IMR-90 (cell line): ENCODE data around the gene ITGB1BP1. TPM values are rescaled to one million over a fixed set of nuclear protein-coding genes. Genes with fewer than 3 reads are reported as not detected.

ENCODE experiments used
- ATAC-seq: fragments of 200-7000 bp; cut with Tn5 transposase; 2 replicates; pipeline ENCODE4 v1.9.1; 2020; ENCODE audit warnings: low read depth, mild to moderate bottlenecking, moderate library complexity
- BruUV-seq: library from RNA; stranded (reverse); fragments of 400-500 nt; replicated peaks from 2 replicates; lab custom pipeline; 2021; lab: Mats Ljungman, UMichigan
- CTCF ChIA-PET: fragments of 300-600 bp; formaldehyde crosslinking; extraction: SDS; loops from one replicate; lab custom pipeline; 2021; ENCODE audit warnings: antibody characterized with exemption; lab: Yijun Ruan, JAX
- POLR2A ChIA-PET: fragments of 300-600 bp; sonication (Branson Sonifier 250); formaldehyde crosslinking; loops from one replicate; lab custom pipeline; 2022; ENCODE audit warnings: antibody characterized with exemption; ENCODE audit not compliant: unreplicated experiment; lab: Charles Lee
- DNase-seq: peaks from one replicate; pipeline ENCODE4 v3.0.0; 2013
- H2AFZ ChIP-seq: replicated peaks from 2 replicates; pipeline ENCODE3; 2013; ENCODE audit warnings: low read length, mild to moderate bottlenecking; ENCODE audit not compliant: poor library complexity
- H2AK5ac ChIP-seq: 2 replicates; pipeline ENCODE4 v1.6.1; 2013; ENCODE audit warnings: low read depth, low read length, inconsistent platforms
- H2AK9ac ChIP-seq: replicated peaks from 2 replicates; pipeline ENCODE3; 2013; ENCODE audit warnings: mild to moderate bottlenecking, low read depth, low read length, moderate library complexity; ENCODE audit not compliant: poor library complexity
- H2BK120ac ChIP-seq: 2 replicates; pipeline ENCODE4 v1.6.1; 2013; ENCODE audit warnings: low read depth, low read length, inconsistent platforms
- H2BK15ac ChIP-seq: 3 replicates; pipeline ENCODE4 v1.6.1; 2013; ENCODE audit warnings: low read depth, low read length, inconsistent platforms
- H2BK20ac ChIP-seq: 2 replicates; pipeline ENCODE4 v1.6.1; 2013; ENCODE audit warnings: low read depth, mild to moderate bottlenecking, inconsistent platforms, low read length, moderate library complexity
- H2BK5ac ChIP-seq: 2 replicates; pipeline ENCODE4 v1.6.1; 2013; ENCODE audit warnings: mild to moderate bottlenecking, low read depth, low read length, inconsistent platforms; ENCODE audit not compliant: poor library complexity, severe bottlenecking
- H3K14ac ChIP-seq: replicated peaks from 2 replicates; pipeline ENCODE4 v1.6.1; 2013; ENCODE audit warnings: low read depth, low read length, inconsistent platforms
- H3K18ac ChIP-seq: 2 replicates; pipeline ENCODE4 v1.6.1; 2013; ENCODE audit warnings: low read depth, low read length, control low read depth
- H3K23ac ChIP-seq: 2 replicates; pipeline ENCODE4 v1.6.1; 2013; ENCODE audit warnings: low read depth, low read length, inconsistent platforms
- H3K27ac ChIP-seq: 2 replicates; pipeline ENCODE4 v1.5.1; 2013; ENCODE audit warnings: mild to moderate bottlenecking, control low read depth, low read length; ENCODE audit not compliant: insufficient read depth
- H3K27me3 ChIP-seq: 2 replicates; pipeline ENCODE4 v1.6.1; 2013; ENCODE audit warnings: low read length; ENCODE audit not compliant: control insufficient read depth, insufficient read depth
- H3K36me3 ChIP-seq: 2 replicates; pipeline ENCODE4 v1.6.1; 2013; ENCODE audit warnings: low read length, mixed read lengths; ENCODE audit not compliant: control insufficient read depth, insufficient read depth
- H3K4ac ChIP-seq: 2 replicates; pipeline ENCODE4 v1.6.1; 2013; ENCODE audit warnings: low read depth, low read length, inconsistent platforms
- H3K4me1 ChIP-seq: 2 replicates; pipeline ENCODE4 v1.6.1; 2013; ENCODE audit warnings: low read length, mixed read lengths; ENCODE audit not compliant: control insufficient read depth, insufficient read depth
- H3K4me2 ChIP-seq: 2 replicates; pipeline ENCODE4 v1.6.1; 2013; ENCODE audit warnings: low read depth, mild to moderate bottlenecking, control low read depth, low read length, moderate library complexity
- H3K4me3 ChIP-seq: 2 replicates; pipeline ENCODE4 v1.5.1; 2013; ENCODE audit warnings: low read depth, mild to moderate bottlenecking, control low read depth, low read length, moderate library complexity; ENCODE audit not compliant: insufficient read depth
- H3K56ac ChIP-seq: 2 replicates; pipeline ENCODE4 v1.6.1; 2013; ENCODE audit warnings: low read length, inconsistent platforms; ENCODE audit not compliant: insufficient read depth; ENCODE audit errors: extremely low read depth
- H3K79me1 ChIP-seq, 2 experiments: 2 replicates each; pipeline ENCODE4 v1.6.1; 2013; ENCODE audit warnings: low read length in 2 of 2, inconsistent platforms in 1 of 2, low read depth in 1 of 2
- H3K9ac ChIP-seq: 2 replicates; pipeline ENCODE4 v1.6.1; 2013; ENCODE audit warnings: low read depth, low read length, control low read depth
- H3K9me1 ChIP-seq: 2 replicates; pipeline ENCODE4 v1.6.1; 2013; ENCODE audit warnings: low read length, inconsistent platforms; ENCODE audit not compliant: insufficient read depth
- H3K9me3 ChIP-seq: 2 replicates; pipeline ENCODE4 v1.6.1; 2013; ENCODE audit warnings: low read length; ENCODE audit not compliant: control insufficient read depth, insufficient read depth
- H4K20me1 ChIP-seq: 2 replicates; pipeline ENCODE4 v1.6.1; 2013; ENCODE audit warnings: low read length, inconsistent platforms; ENCODE audit not compliant: insufficient read depth
- H4K5ac ChIP-seq: 2 replicates; pipeline ENCODE4 v1.6.1; 2013; ENCODE audit warnings: mild to moderate bottlenecking, low read depth, low read length, control low read depth
- H4K8ac ChIP-seq, 2 experiments: 2 replicates each; pipeline ENCODE4 v1.6.1; 2013; ENCODE audit warnings: low read depth in 2 of 2, low read length in 2 of 2, control low read depth in 1 of 2, inconsistent platforms in 1 of 2
- H4K91ac ChIP-seq: 2 replicates; pipeline ENCODE4 v1.6.1; 2013; ENCODE audit warnings: low read depth, low read length, inconsistent platforms; ENCODE audit not compliant: insufficient read depth
- CEBPB ChIP-seq: IDR thresholded peaks from 2 replicates; pipeline ENCODE4 v1.6.1; 2012; ENCODE audit warnings: low read depth, low read length, improper control_type of control experiment
- CHD1 ChIP-seq: IDR thresholded peaks from 2 replicates; pipeline ENCODE4 v1.6.1; 2012; ENCODE audit warnings: low read depth, low read length, improper control_type of control experiment
- CTCF ChIP-seq: conservative IDR thresholded peaks from 2 replicates; pipeline ENCODE4 v1.5.1; 2012; ENCODE audit warnings: mild to moderate bottlenecking, low read depth, low read length, improper control_type of control experiment
- FOS ChIP-seq: fragments of 150-350 bp; IDR thresholded peaks from 2 replicates; pipeline ENCODE4 v1.6.1; 2016; ENCODE audit warnings: low read depth, low read length
- MAFK ChIP-seq: IDR thresholded peaks from 2 replicates; pipeline ENCODE4 v1.6.1; 2012; ENCODE audit warnings: low read depth, low read length, improper control_type of control experiment
- MAZ ChIP-seq: IDR thresholded peaks from 2 replicates; pipeline ENCODE4 v1.6.1; 2012; ENCODE audit warnings: low read depth, mild to moderate bottlenecking, low read length, improper control_type of control experiment, moderate library complexity, borderline replicate concordance
- MXI1 ChIP-seq: IDR thresholded peaks from 2 replicates; pipeline ENCODE4 v1.6.1; 2012; ENCODE audit warnings: low read depth, mild to moderate bottlenecking, low read length, moderate library complexity, borderline replicate concordance
- NFE2L2 ChIP-seq: fragments of 150-350 bp; IDR thresholded peaks from 2 replicates; pipeline ENCODE4 v1.6.1; 2016; ENCODE audit warnings: low read depth, mild to moderate bottlenecking, low read length
- POLR2A ChIP-seq: IDR thresholded peaks from 2 replicates; pipeline ENCODE4 v1.6.1; 2012; ENCODE audit warnings: mild to moderate bottlenecking, low read depth, low read length
- RAD21 ChIP-seq: IDR thresholded peaks from 2 replicates; pipeline ENCODE4 v1.6.1; 2012; ENCODE audit warnings: low read length, improper control_type of control experiment
- RCOR1 ChIP-seq: IDR thresholded peaks from 2 replicates; pipeline ENCODE4 v1.6.1; 2012; ENCODE audit warnings: mild to moderate bottlenecking, low read length, improper control_type of control experiment; ENCODE audit not compliant: insufficient replicate concordance
- RFX5 ChIP-seq: IDR thresholded peaks from 2 replicates; pipeline ENCODE4 v1.8.0; 2012; ENCODE audit warnings: low read depth, mild to moderate bottlenecking, low read length, moderate library complexity
- SMC3 ChIP-seq: fragments of 150-350 bp; IDR thresholded peaks from 2 replicates; pipeline ENCODE4 v1.6.1; 2016; ENCODE audit warnings: low read depth, mild to moderate bottlenecking, antibody characterized with exemption, low read length, moderate library complexity
- WGBS, 2 experiments: methylation state at CpG; one replicate each; pipeline versions ENCODE4 v1.1.5 to v1.1.7; 2013; ENCODE audit warnings: missing lambda C conversion rate in 2 of 2; ENCODE audit not compliant: insufficient read length in 1 of 2; ENCODE audit errors: extremely low coverage in 2 of 2; 5-methylcytosine and 5-hydroxymethylcytosine counted together
- dilution Hi-C: fragments of 300-500 bp; cut with HindIII; formaldehyde crosslinking; loops from one replicate; pipeline ENCODE4 v1.14.3; 2018; ENCODE audit warnings: low sequenced_read_pairs; ENCODE audit not compliant: unreplicated experiment
- in situ Hi-C: fragments of 300-500 bp; cut with MboI; formaldehyde crosslinking; loops from 3 replicates; pipeline ENCODE4 v1.14.3; 2019; ENCODE audit warnings: low sequenced_read_pairs, inconsistent platforms, mixed read lengths
- intact Hi-C: fragments of 100-400 bp; cut with micrococcal nuclease; formaldehyde crosslinking; loops from 2 replicates; pipeline ENCODE4 v1.10.0; 2022
- polyA plus RNA-seq, 3 experiments: library from polyadenylated mRNA; depleted of rRNA; stranded (reverse); fragments of >200 nt; gene quantifications; 2 replicates each; pipeline ENCODE4 v1.2.3, GENCODE V29; 2012; ENCODE audit warnings: low replicate concordance in 1 of 3
- total RNA-seq: library from RNA; depleted of rRNA; stranded (reverse); fragments of >200 nt; gene quantifications from 2 replicates; pipeline ENCODE4 v1.2.3, GENCODE V29; 2012
- TF ChIP-seq, protein P1 (sequence below): fragments of 150-350 bp; IDR thresholded peaks from 2 replicates; pipeline ENCODE4 v1.6.1; 2017; ENCODE audit warnings: mild to moderate bottlenecking, antibody characterized with exemption, low read length, low read depth

ITGB1BP1 gene
- total and polyA plus RNA-seq, 2 of the 4 experiments (the other 2 are of a cell fraction), result 48.6 to 88.1 TPM

- Histone ChIP-seq H2AK5ac (peak overlapping the region; percentile 48; the same call in 1 of the 2 replicates), H3K27me3 (no peaks in the 10 kb centered on the region), H2BK15ac (no peak overlapping the region), H3K27ac (no peak overlapping the region), H2AFZ (no peak overlapping the region), H3K79me1 (peaks cover 26 to 89% of the 10 kb centered on the region in 2 experiments), H3K4ac (no peak overlapping the region), H4K8ac (no peak overlapping the region), H3K4me2 (no peak overlapping the region), H2BK5ac (no peak overlapping the region), H2BK120ac (no peak overlapping the region), H3K14ac (no peak overlapping the region), H3K56ac (no peak overlapping the region), H3K9me3 (no peaks in the 10 kb centered on the region), H3K4me3 (no peak overlapping the region), H3K23ac (no peak overlapping the region), H3K4me1 (peaks cover 15% of the 10 kb centered on the region), H3K36me3 (peaks cover 5% of the 10 kb centered on the region), H2AK9ac (no peak overlapping the region), H3K9ac (no peak overlapping the region), H4K91ac (no peak overlapping the region), H3K9me1 (peaks cover 14% of the 10 kb centered on the region), H3K18ac (no peak overlapping the region), H4K20me1 (peaks cover 27% of the 10 kb centered on the region; the same call in 1 of the 2 replicates), H4K5ac (no peak overlapping the region), H2BK20ac (no peak overlapping the region)
- ChIA-PET CTCF (no interaction called here), POLR2A (no interaction called here)
- dilution Hi-C loops, result no loop called here
- BruUV-seq, result no TSS peak
- whole genome bisulfite sequencing, 2 experiments, result 82% methylated on average over 3 of the region's 10 CpGs; no CpG with 5 or more reads in 1 of the 2 experiments
- TF ChIP-seq CEBPB (no peak), RCOR1 (no peak), SMC3 (no peak), NFE2L2 (no peak), RAD21 (no peak), POLR2A (no peak), MAZ (no peak), FOS (no peak), MXI1 (no peak), CTCF (no peak), CHD1 (no peak), MAFK (no peak), RFX5 (no peak)
- TF ChIP-seq, protein P1, sequence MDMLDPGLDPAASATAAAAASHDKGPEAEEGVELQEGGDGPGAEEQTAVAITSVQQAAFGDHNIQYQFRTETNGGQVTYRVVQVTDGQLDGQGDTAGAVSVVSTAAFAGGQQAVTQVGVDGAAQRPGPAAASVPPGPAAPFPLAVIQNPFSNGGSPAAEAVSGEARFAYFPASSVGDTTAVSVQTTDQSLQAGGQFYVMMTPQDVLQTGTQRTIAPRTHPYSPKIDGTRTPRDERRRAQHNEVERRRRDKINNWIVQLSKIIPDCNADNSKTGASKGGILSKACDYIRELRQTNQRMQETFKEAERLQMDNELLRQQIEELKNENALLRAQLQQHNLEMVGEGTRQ, result no peak
- DNase-seq, result no peak
- in situ Hi-C loops, result no loop called here
- intact Hi-C loops, result loop anchor here (5.0 kb wide), 1 partner anchor 213 kb away; the partner anchor contains the start of gene ASAP2
- no peak for ATAC-seq
These were observed 2.8 kb downstream of the ITGB1BP1 start for GRCh38 chr2:9420495-9420894.
